HG03442 (cell line): ENCODE measurements around the gene KRTAP6-3.

Experiments
- ATAC-seq: cut with Tn5 transposase; IDR thresholded peaks from one replicate; pipeline ENCODE4 v1.9.1; 2021; ENCODE audit warnings: mild to moderate bottlenecking, moderate library complexity; ENCODE audit not compliant: unreplicated experiment

KRTAP6-3 gene

DNA sequence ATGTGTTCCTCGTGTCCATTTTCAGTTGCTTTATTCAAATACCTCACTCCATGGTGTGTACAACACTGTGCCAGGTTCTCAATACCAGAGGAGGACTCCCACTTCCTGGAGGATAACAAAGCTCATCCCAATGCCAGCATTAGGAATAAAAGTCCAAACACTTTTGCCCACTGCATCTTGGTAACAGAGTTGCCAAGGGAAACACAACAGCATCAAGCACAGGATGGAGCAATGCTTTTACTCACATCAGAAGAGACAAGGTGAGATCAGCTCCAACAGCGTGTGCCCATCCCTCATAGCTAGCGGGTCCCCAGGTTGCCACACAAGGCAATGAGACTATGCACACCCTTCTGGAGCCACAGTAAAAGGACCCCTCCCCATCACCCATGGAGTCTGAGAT lies 31.1 kb downstream of the KRTAP6-3 start:
- ATAC-seq, result no peak

DNA sequence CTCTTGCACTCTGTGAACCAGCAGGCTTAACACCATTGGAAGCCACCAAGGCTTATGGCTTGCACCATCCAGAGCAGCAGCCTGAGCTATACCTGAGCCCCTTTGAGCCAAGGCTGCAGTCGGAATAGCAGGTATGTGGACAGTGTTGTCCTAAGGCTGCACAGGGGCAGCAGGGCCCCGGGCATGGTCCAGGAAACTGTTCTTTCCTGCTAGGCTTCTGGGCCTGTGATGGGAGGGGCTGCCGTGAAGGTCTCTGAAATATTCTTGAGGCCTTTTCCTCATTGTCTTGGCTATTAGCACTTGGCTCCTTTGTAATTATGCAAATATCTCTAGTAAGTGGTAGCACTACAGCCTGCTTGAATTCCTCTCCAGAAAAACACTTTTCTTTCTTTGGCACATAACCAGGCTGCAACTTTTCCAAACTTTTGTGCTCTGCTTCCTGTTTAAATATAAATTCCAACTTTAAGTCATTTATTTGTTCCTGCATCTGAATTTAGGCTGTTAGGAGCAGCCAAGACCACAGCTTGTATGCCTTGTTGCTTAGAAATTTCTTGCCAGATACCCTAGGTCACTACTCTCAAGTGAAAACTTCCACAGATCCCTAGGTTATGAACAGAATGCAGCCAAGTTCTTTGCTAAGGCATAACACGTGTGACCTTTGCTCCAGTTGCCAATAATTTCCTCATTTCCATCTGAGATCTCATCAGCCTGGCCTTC lies 33.4 kb downstream of the KRTAP6-3 start:
- no peak for ATAC-seq

DNA sequence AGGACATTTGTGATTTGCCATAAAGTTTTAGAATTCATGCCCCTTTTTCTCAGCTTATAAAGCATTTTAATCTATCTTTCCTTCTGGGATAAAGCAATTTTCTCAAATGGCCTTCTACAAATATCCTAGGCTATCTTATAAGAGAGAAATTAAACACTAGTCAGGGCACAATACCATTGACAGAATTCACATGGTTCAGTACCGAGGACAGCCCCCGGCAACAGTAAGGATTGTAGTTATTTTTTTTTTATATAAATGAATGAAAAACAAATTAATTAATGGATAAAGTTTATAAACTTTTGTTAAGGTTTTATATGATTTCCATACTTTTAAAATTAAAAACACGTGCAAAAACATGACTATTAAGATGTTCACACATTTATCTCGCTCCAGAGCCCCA lies 35.9 kb downstream of the KRTAP6-3 start:
- ATAC-seq, result no peak

DNA sequence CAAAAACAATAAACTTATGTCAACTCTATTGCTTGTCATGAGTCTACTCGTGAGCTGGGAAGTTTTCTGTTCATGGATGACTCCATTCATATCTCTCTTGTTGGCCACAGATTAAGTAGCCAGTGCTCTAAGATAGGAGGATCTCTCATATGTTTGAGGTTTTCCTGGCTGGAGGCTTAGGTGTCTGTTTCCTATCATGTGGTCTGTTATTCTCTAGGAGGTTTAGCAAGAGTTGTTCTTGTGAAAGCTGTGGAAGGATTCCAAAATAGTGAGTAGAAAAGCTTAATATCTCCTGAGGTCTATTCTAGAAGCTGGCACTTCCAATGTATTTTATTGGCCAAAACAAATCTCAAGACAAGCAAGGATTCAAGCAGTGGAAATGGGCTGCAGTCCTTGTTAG lies 37.0 kb downstream of the KRTAP6-3 start:
- ATAC-seq, result no peak

DNA sequence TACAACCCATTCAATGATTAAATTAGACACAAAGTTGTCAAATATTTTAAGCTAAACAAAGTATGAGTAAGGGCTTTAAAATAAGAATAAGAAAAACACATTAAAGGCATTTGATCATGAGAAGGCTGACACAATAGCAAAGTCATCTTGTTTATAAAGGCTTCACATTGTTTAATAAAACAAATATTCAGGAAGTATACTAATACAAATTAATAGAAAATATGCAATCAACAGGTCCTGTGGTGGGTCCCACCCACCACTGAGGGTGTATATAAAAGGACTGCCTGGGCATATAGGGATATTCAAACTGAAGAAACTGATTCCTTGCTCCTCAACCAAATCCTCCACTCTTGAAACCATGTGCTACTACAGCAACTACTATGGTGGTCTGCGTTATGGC lies 42.7 kb downstream of the KRTAP6-3 start, which contains the start of gene KRTAP20-2:
KRTAP20-2 (plus strand) TSS at position 301 of the 400 bp plus-strand sequence; CDS start at position 359, 58 bp downstream.
- ATAC-seq, result no peak

DNA sequence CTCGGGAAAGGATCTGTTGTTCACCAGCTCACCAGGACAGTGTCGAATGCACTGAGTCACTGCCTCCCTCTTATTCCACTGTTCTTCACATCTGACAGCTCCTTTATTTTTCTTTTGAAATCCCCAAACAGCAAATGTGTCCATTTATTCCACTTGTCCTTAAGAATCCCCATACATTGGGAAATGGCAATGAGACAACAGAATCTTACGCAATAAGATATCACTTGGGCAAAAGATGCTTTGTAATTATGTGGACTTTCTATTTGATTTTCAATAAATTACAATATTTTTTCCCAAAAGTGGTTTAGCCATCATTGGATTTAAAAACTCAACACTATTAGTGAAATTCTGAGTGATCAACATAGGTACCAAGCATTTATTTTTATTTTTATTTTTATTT lies 46.4 kb downstream of the KRTAP6-3 start:
- no peak for ATAC-seq

DNA sequence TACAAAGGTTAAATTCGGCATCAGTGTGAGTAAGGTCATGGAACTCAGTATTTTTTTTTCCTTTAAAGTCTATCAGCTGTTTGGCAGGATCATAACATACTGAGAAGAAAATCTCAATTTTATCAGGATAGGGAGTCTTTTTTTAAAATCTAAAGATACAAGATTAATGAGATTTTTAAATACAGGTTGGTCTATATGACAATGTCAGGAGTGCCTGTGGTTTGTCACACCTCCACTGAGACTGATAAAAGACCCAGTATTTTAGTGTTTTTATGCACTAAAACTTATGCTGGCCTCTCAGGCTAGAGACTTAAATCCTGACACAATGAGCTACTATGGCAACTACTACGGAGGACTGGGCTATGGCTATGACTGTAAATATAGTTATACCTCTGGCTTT lies 50.3 kb downstream of the KRTAP6-3 start, which contains the start of gene KRTAP20-3:
KRTAP20-3 (plus strand) TSS at position 301 of the 400 bp plus-strand sequence.
- ATAC-seq, result no peak
